Measurements from ENCODE around the gene PLEKHN1. TPM values are rescaled to one million over a fixed set of nuclear protein-coding genes. Genes with fewer than 3 reads are reported as not detected.
A peak's percentile ranks its signal among the peaks of the same experiment; 100 is the strongest.

The PLEKHN1 gene
- total RNA-seq, 6 experiments from 2014 or later, result 0.11 to 2.4 (median 0.26) TPM; not detected in 1

- Histone ChIP-seq H3K4me1 (peaks cover 0 to 10% (median 0%) of the 10 kb centered on the region in 4 donors), H3K4me3 (no peak overlapping the region), H3K27ac (no peak overlapping the region), H3K9me3 (no peaks in the 10 kb centered on the region), H3K36me3 (no peaks in the 10 kb centered on the region), H3K27me3 (peaks cover 0 to 3% of the 10 kb centered on the region in 2 donors)
- intact Hi-C loops (cut with DNase I), result no loop called here
- TF ChIP-seq POLR2A (IDR thresholded peaks at IDR 0.05), result no peak
- TF ChIP-seq, protein P1, sequence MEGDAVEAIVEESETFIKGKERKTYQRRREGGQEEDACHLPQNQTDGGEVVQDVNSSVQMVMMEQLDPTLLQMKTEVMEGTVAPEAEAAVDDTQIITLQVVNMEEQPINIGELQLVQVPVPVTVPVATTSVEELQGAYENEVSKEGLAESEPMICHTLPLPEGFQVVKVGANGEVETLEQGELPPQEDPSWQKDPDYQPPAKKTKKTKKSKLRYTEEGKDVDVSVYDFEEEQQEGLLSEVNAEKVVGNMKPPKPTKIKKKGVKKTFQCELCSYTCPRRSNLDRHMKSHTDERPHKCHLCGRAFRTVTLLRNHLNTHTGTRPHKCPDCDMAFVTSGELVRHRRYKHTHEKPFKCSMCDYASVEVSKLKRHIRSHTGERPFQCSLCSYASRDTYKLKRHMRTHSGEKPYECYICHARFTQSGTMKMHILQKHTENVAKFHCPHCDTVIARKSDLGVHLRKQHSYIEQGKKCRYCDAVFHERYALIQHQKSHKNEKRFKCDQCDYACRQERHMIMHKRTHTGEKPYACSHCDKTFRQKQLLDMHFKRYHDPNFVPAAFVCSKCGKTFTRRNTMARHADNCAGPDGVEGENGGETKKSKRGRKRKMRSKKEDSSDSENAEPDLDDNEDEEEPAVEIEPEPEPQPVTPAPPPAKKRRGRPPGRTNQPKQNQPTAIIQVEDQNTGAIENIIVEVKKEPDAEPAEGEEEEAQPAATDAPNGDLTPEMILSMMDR (IDR thresholded peaks at IDR 0.05), result no peak
- no peak for DNase-seq
- ATAC-seq, result no peak
- WGBS (ENCODE audit: insufficient coverage, low coverage, low lambda C conversion rate, missing lambda C conversion rate), result 63% methylated on average over 6 of the region's 40 CpGs
Measured at GRCh38 chr1:928825-929661, 37.2 kb upstream of the PLEKHN1 start.

DNA sequence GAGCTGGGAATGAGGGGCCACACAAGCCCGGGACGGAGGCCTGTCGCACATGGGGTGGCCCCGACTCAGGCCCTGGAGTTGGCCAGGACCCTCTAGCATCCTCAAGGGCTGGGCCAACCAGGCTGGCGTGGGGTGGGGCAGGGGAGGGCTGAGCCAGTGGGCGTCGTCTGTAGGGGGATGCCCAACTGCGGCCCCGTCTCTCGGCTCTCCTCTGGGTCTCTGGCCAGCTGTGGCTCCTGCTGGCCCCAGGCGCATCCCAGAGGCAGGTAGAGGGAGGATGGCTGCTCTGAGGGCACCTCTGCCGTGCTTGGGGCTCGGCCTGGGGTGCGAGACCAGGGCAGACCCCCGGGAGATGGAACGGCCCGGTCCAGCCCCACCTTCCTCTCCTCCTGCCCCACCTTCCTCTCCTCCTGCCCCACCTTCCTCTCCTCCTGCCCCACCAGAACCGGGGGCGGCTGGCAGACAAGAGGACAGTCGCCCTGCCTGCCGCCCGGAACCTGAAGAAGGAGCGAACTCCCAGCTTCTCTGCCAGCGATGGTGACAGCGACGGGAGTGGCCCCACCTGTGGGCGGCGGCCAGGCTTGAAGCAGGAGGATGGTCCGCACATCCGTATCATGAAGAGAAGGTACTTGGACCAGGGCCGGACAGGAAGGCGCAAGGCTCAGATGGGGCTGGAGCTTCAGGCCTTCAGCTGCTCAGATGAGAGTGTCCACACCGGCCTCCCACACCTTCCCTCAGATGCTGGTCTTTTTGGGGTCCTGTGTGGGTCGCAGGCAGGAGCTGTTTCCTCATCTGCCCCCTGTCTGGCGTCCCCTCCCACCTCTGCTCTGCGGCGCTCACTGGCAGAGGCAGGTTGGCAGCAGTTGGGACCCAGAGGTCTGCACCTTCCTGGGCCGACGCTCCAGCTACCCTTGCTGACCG, 36.3 kb upstream of the PLEKHN1 start:
- H3K27ac ChIP-seq, result no peak overlapping the region
- no peaks in the 10 kb centered on the region for H3K9me3 ChIP-seq
- no peak for ATAC-seq
- TF ChIP-seq, protein P1 (IDR thresholded peaks at IDR 0.05), result no peak
- TF ChIP-seq POLR2A (IDR thresholded peaks at IDR 0.05), result no peak
- peaks cover 0 to under 1% (median 0%) of the 10 kb centered on the region in 4 donors for H3K4me1 ChIP-seq
- no peak overlapping the region for H3K4me3 ChIP-seq
- H3K27me3 ChIP-seq, result peaks cover 0 to 3% of the 10 kb centered on the region in 2 donors
- intact Hi-C loops (cut with DNase I), result no loop called here
- 83% methylated on average over 2 of the region's 40 CpGs for WGBS (ENCODE audit: insufficient coverage, low coverage, low lambda C conversion rate, missing lambda C conversion rate)
- DNase-seq, result no peak
- no peaks in the 10 kb centered on the region for H3K36me3 ChIP-seq

GRCh38 chr1:930633-931138, 35.6 kb upstream of the PLEKHN1 start:
- Histone ChIP-seq H3K4me3 (no peak overlapping the region), H3K27me3 (peaks cover 0 to 2% of the 10 kb centered on the region in 2 donors), H3K27ac (no peak overlapping the region), H3K4me1 (peaks cover 0 to 5% (median 0%) of the 10 kb centered on the region in 4 donors), H3K36me3 (no peaks in the 10 kb centered on the region), H3K9me3 (no peaks in the 10 kb centered on the region)
- WGBS (ENCODE audit: insufficient coverage, low coverage, low lambda C conversion rate, missing lambda C conversion rate), result no CpG with 5 or more reads among the region's 18 CpGs
- peak in 1 of 4 donors; percentile 51 for ATAC-seq
- DNase-seq, result no peak
- TF ChIP-seq POLR2A (IDR thresholded peaks at IDR 0.05), result no peak
- TF ChIP-seq, protein P1 (IDR thresholded peaks at IDR 0.05), result no peak
- intact Hi-C loops (cut with DNase I), result no loop called here

GRCh38 chr1:931380-932172, 34.7 kb upstream of the PLEKHN1 start:
- TF ChIP-seq POLR2A (IDR thresholded peaks at IDR 0.05), result no peak
- TF ChIP-seq, protein P1 (IDR thresholded peaks at IDR 0.05), result no peak
- Histone ChIP-seq H3K4me3 (no peak overlapping the region), H3K9me3 (no peaks in the 10 kb centered on the region), H3K36me3 (no peaks in the 10 kb centered on the region), H3K27me3 (no peaks in the 10 kb centered on the region), H3K27ac (no peak overlapping the region), H3K4me1 (peaks cover 0 to 6% (median 0%) of the 10 kb centered on the region in 4 donors)
- DNase-seq, result no peak
- intact Hi-C loops (cut with DNase I), result no loop called here
- WGBS (ENCODE audit: insufficient coverage, low coverage, low lambda C conversion rate, missing lambda C conversion rate), result 52% methylated on average over 14 of the region's 15 CpGs
- ATAC-seq, result no peak

Data from right lobe of liver (tissue), 6 donors.